Measurements from ENCODE around the gene DHRS3. TPM values are rescaled to one million over a fixed set of nuclear protein-coding genes. Genes with fewer than 3 reads are reported as not detected.

The DHRS3 gene, protein sequence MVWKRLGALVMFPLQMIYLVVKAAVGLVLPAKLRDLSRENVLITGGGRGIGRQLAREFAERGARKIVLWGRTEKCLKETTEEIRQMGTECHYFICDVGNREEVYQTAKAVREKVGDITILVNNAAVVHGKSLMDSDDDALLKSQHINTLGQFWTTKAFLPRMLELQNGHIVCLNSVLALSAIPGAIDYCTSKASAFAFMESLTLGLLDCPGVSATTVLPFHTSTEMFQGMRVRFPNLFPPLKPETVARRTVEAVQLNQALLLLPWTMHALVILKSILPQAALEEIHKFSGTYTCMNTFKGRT
- 29.6 and 44.8 TPM in 2 replicates for polyA plus RNA-seq (2012; rRNA removed)
- polyA plus RNA-seq (2012; cell fraction: cytosol; rRNA removed): 17.6 and 26.3 TPM in 2 replicates
- polyA plus RNA-seq (2012; cell fraction: nucleus; rRNA removed): 41.9 and 43.1 TPM in 2 replicates

DNA sequence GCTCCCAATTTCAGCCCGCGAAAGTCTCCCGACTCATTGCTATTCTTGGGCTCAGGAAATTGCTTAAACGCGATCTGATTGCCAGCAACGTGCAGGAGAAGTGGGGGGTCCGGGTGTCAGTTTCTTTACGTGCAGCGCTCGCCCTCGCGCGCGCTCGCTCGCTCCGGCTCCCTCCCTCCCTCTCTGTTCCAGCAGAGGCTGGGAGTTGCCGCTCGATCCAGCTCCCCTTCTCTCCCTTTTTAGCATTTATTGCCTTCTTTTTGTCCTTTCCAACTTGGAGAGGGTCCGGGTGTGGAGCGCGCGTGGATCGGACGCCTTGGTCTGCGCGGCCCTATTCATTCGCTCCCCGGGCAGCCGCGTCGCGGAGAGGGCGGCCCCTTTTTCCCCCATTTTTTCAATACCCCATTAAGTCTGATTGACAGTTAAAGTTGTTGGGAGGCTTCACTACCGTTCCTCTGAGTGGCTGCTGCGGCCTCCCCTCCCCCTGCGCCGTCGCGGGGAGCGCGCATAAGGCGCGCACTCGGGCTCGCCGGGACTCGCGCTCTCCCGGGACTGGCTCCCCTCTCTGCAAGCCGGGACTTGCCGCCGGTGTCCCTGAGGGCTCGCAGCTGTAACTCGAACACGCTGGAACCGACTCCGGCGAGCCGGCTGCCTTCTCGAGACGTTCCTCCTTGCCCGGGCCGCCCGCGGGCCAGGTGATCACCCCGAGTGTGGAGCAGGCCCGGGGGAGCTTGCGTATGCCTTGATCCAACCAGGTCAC lies at the start of gene DHRS3:
Gene DHRS3 (minus strand): TSS at position 310 of the 760 bp plus-strand sequence. CDS start 862 bp downstream, outside the sequence.
- ChIA-PET CTCF (interaction anchor here (0.7 to 7.2 kb wide), 19 partner anchors 16 to 377 kb away, joined by 3 to 135 read pairs (median 7); no protein-coding TSS in a partner anchor), POLR2A (interaction anchor here (0.6 to 1.2 kb wide), 3 partner anchors 22 to 140 kb away, joined by 3 to 4 read pairs (median 3); no protein-coding TSS in a partner anchor)
- H3K27me3 ChIP-seq (ENCODE audit: insufficient read depth): no peaks in the 10 kb centered on the region
- H3K9ac ChIP-seq: peak within 1 kb of the TSS; percentile 53; the same call in 1 of the 2 replicates
- WGBS (ENCODE audit: low lambda C conversion rate): 37% methylated on average over 60 of the region's 69 CpGs
- H3K9me2 ChIP-seq: no peaks in the 10 kb centered on the region
- H3K79me2 ChIP-seq (ENCODE audit: insufficient read depth): no peaks in the 10 kb centered on the region
- H3K36me3 ChIP-seq (replicated peaks in 1 of 2; ENCODE audit: control insufficient read depth in 1 of 2, insufficient read depth in 2 of 2, low read length in 1 of 2): no peaks in the 10 kb centered on the region
- H2AFZ ChIP-seq (ENCODE audit: low read depth): peak within 1 kb of the TSS; percentile 82
- peaks cover 18% of the 10 kb centered on the region for H3F3A ChIP-seq (replicated peaks; ENCODE audit: insufficient read depth)
- TF ChIP-seq RAD21 (IDR thresholded peaks at IDR 0.05; ENCODE audit: low read length): no peak
- TF ChIP-seq FOXM1 (IDR thresholded peaks at IDR 0.05; ENCODE audit: low read depth): no peak
- TF ChIP-seq MEF2A (IDR thresholded peaks at IDR 0.05; ENCODE audit: borderline replicate concordance, low read depth): no peak
- TF ChIP-seq, protein P1, sequence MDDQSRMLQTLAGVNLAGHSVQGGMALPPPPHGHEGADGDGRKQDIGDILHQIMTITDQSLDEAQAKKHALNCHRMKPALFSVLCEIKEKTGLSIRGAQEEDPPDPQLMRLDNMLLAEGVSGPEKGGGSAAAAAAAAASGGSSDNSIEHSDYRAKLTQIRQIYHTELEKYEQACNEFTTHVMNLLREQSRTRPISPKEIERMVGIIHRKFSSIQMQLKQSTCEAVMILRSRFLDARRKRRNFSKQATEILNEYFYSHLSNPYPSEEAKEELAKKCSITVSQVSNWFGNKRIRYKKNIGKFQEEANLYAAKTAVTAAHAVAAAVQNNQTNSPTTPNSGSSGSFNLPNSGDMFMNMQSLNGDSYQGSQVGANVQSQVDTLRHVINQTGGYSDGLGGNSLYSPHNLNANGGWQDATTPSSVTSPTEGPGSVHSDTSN (IDR thresholded peaks at IDR 0.05): no peak
- no peak for TF ChIP-seq SIN3A (IDR thresholded peaks at IDR 0.05; ENCODE audit: borderline replicate concordance, low read depth, low read length)
- no peak for TF ChIP-seq TEAD4 (IDR thresholded peaks at IDR 0.05; ENCODE audit: borderline replicate concordance, insufficient read depth)
- no peak for TF ChIP-seq CHD2 (IDR thresholded peaks at IDR 0.05; ENCODE audit: low read length, partially characterized antibody)
- no peak for TF ChIP-seq SMC3 (IDR thresholded peaks at IDR 0.05; ENCODE audit: low read depth, low read length)
- TF ChIP-seq, protein P2, sequence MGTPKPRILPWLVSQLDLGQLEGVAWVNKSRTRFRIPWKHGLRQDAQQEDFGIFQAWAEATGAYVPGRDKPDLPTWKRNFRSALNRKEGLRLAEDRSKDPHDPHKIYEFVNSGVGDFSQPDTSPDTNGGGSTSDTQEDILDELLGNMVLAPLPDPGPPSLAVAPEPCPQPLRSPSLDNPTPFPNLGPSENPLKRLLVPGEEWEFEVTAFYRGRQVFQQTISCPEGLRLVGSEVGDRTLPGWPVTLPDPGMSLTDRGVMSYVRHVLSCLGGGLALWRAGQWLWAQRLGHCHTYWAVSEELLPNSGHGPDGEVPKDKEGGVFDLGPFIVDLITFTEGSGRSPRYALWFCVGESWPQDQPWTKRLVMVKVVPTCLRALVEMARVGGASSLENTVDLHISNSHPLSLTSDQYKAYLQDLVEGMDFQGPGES (IDR thresholded peaks at IDR 0.05; ENCODE audit: low read depth, low read length): no peak
- TF ChIP-seq GATA2 (CRISPR knock-in tag; IDR thresholded peaks at IDR 0.05): no peak
- no peak for TF ChIP-seq TAF1 (IDR thresholded peaks at IDR 0.05; ENCODE audit: borderline replicate concordance, low read depth, low read length)
- TF ChIP-seq, protein P3, sequence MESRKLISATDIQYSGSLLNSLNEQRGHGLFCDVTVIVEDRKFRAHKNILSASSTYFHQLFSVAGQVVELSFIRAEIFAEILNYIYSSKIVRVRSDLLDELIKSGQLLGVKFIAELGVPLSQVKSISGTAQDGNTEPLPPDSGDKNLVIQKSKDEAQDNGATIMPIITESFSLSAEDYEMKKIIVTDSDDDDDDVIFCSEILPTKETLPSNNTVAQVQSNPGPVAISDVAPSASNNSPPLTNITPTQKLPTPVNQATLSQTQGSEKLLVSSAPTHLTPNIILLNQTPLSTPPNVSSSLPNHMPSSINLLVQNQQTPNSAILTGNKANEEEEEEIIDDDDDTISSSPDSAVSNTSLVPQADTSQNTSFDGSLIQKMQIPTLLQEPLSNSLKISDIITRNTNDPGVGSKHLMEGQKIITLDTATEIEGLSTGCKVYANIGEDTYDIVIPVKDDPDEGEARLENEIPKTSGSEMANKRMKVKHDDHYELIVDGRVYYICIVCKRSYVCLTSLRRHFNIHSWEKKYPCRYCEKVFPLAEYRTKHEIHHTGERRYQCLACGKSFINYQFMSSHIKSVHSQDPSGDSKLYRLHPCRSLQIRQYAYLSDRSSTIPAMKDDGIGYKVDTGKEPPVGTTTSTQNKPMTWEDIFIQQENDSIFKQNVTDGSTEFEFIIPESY (IDR thresholded peaks at IDR 0.05; ENCODE audit: borderline replicate concordance, low read depth): no peak
- no peak for TF ChIP-seq NRF1 (IDR thresholded peaks at IDR 0.05; ENCODE audit: low read depth, low read length)
- TF ChIP-seq POLR2AphosphoS5 (IDR thresholded peaks at IDR 0.05; ENCODE audit: low read depth, low read length): no peak
- no peak for TF ChIP-seq FOSL2 (IDR thresholded peaks at IDR 0.05; ENCODE audit: borderline replicate concordance, low read depth)
- TF ChIP-seq NFIC (IDR thresholded peaks at IDR 0.05; ENCODE audit: borderline replicate concordance): no peak
- no peak for TF ChIP-seq RXRA (IDR thresholded peaks at IDR 0.05; ENCODE audit: borderline replicate concordance, low read depth)
- no peak for TF ChIP-seq FOXJ3 (CRISPR knock-in tag; IDR thresholded peaks at IDR 0.05)
- peaks cover 29 to 40% of the 10 kb centered on the region in 2 experiments; a peak in 3 of 4 replicates for H3K4me1 ChIP-seq (ENCODE audit: control insufficient read depth in 1 of 2, insufficient read depth in 2 of 2, low read depth in 1 of 2, low read length in 1 of 2)
- peak within 1 kb of the TSS; percentile 70 to 79 for H3K27ac ChIP-seq (ENCODE audit: low read depth in 2 of 2, low read length in 1 of 2)
- H4K20me1 ChIP-seq (ENCODE audit: insufficient read depth): no peaks in the 10 kb centered on the region
- no peaks in the 10 kb centered on the region for H3K9me3 ChIP-seq
- H3K4me3 ChIP-seq (ENCODE audit: low read depth in 2 of 2, low read length in 1 of 2): peak within 1 kb of the TSS; percentile 48 to 59
- peak; percentile 74 for DNase-seq
- H3K4me2 ChIP-seq: peak within 1 kb of the TSS; percentile 86
